HG03575 (cell line): ENCODE results near the gene SH3TC2.

Experiments used
- ATAC-seq: cut with Tn5 transposase; IDR thresholded peaks from one replicate; pipeline ENCODE4 v1.9.1; 2021; ENCODE audit not compliant: unreplicated experiment, insufficient number of reproducible peaks, low FRiP score; ENCODE audit errors: extremely low read depth

SH3TC2 gene

GRCh38 chr5:148981353-148981752 is 81.5 kb downstream of the SH3TC2 start:
- no peak for ATAC-seq

DNA sequence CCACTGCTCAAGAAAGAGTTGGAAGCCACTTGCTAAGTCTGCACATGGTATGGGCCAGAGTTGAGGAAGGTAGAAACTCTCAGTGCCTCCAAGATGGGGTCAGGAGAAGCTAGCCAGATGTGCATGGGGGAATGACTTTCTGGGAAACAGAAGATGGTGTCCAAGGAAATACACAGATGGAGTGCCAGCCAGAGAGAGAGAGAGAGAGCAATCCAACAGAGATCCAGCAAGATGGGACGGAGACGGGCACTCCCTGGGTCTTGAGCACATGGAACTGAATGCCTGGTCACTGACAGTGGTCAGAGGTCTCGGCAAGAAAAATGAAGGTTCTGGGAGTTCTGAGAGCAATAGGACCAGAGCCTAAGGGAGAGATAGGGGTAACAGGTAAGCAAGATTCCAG is 82.1 kb downstream of the SH3TC2 start:
- ATAC-seq: no peak

- ATAC-seq: no peak
Measured at GRCh38 chr5:148979083-148979723, 83.7 kb downstream of the SH3TC2 start.

DNA sequence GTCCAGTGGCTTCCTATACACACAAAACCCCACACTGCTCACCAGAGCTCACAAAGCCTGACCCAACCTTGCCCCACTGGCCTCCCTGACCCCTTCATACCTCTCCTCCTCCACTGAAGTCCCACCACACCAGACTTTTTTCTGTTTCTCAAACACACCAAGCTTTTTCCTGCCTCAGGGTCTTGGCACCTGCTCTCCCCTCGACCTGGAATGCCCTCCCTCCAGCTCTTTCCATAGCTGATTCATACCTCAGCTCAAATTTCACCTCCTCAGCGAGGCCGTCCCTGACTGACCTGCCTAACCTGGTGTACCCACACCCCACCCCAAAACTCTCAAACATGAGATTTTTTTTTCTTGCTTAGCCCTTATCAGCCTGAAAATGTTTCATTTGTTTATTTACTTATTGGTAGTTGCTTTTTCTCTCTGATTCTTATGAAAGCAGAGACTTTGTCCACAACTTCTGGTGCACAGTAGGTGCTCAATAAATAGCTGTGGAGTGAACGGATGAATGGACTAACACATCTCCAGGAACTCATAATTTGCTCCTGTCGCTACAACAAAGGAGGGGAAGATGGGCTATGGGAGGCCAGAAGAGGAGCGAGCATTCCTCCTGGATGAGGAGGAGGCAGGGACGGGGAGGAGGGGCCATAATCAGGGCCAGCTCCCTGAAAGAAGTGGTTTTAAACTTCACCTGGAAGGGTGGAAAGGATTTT is 84.3 kb downstream of the SH3TC2 start:
- no peak for ATAC-seq

- ATAC-seq: no peak
Measured at GRCh38 chr5:148976569-148977381, 86.1 kb downstream of the SH3TC2 start.

GRCh38 chr5:148974642-148975327 is 88.1 kb downstream of the SH3TC2 start:
- ATAC-seq: no peak

DNA sequence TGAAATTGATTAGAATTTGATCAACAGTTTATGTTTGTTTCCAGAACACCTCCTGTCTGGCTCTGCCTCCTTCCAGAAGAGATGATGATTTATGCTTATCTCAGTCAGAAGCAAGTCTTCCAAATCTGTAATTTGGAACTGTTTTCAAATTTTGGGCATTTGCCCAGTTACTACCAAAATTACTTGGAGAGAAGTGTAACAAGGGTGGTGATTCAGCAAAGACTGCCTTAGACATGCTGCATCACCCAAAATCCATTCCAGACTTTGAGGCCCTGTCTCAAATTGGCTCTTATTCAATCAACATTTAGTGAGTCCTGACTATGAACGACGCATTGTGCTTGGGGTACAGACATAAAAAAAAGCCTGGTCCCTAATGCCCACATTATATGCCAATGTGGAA is 89.4 kb downstream of the SH3TC2 start:
- no peak for ATAC-seq

DNA sequence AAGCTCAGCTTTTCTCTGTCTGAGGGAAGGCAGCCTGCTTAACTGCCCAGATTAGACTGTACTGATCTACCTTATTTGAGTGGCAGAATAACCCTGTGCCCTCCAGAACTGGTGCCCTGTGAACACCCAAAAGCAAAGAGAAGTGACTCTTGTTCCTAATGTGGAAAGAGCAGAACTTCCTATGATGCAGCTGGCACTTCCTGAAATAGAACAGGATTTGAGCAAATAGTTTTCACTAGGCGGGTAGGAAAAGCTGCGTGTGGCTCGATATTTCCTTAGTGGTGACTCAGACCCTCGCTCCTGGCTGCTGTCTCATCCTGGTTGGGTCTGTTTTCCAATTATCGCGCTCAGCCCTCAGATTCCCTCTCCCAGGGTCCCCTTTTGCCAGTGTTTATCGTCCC is 89.9 kb downstream of the SH3TC2 start:
- no peak for ATAC-seq

GRCh38 chr5:148972396-148972795 is 90.5 kb downstream of the SH3TC2 start:
- no peak for ATAC-seq

DNA sequence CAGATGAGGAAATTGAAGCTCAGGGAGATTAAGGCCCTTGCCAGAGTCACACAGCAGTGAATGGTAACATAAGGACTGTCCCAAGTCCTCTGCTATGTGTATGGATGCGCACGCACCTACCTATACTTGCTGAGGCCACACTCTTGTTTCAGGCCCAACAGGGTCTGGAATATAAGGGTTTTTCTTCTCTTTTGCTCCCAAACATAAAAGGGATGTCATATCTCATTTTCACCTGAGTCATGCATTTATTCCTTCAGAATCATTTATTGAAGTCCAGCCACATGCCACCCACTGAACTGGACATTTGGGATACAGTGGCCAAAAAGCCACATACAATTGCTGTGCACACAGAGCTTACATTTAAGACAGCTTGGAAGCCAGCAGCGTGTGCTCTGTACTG is 92.0 kb downstream of the SH3TC2 start:
- no peak for ATAC-seq

- no peak for ATAC-seq
Measured at GRCh38 chr5:148970228-148970627, 92.6 kb downstream of the SH3TC2 start.

- no peak for ATAC-seq
Measured at GRCh38 chr5:148969291-148969690, 93.6 kb downstream of the SH3TC2 start.

DNA sequence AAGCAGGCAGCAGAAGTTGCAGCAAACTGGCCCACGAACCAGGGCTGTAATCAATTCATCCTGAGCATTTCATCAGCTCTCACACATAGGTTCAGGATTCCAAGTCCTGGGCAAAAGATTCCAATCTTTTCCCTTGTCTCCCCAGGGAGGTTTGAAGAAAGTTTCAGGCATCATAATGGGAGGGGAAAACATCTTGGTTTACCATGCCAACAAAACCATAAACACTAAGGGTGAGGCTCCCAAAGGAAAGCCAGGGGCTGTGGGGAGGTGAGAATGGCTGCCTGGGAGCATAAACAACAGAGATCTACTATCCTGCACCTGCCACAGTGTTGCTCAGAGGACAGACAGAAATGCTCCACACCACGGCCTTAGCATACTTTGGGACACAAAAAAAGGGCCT is 94.6 kb downstream of the SH3TC2 start:
- no peak for ATAC-seq

DNA sequence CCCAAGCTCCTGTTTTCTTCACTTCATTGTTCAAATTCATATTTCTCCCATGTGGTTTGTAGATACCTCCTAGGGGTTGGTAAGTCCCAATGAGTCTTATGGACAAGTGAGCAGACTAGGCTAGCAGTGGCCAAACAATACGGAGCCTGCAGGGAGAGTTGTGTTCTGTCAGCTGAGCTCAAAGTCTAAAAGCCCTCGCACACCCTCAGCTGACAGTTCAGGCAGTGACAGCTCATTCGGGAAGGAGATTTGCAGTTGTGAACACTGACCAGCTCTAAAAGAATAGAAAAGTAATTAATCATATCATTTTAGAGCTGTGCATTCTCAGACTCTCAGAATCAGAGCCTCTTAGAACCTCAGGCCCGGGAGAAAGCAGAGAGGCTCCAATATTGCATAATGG is 95.1 kb downstream of the SH3TC2 start:
- no peak for ATAC-seq

GRCh38 chr5:148966938-148967337 is 95.9 kb downstream of the SH3TC2 start:
- no peak for ATAC-seq

DNA sequence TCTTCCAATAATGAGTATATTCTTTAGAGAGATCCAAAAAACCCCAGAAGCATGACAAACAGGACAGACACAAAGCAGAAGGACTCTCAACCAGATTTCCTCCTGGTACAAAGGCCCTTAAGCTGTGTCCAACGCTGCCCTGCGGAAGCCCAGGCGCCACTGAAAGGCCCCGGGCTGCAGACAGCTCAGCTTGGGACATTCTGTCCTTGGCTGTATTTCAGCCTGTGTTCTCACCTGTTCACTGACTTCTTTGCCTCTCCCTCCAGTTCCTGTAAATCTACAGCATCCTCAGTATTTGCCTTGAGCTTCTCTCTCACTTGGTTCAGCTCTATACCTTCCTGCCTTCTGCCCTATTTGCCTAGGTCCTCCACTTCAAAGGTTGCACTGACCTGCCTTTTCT is 96.5 kb downstream of the SH3TC2 start:
- ATAC-seq: no peak

- no peak for ATAC-seq
Measured at GRCh38 chr5:148965511-148966265, 97.2 kb downstream of the SH3TC2 start.

DNA sequence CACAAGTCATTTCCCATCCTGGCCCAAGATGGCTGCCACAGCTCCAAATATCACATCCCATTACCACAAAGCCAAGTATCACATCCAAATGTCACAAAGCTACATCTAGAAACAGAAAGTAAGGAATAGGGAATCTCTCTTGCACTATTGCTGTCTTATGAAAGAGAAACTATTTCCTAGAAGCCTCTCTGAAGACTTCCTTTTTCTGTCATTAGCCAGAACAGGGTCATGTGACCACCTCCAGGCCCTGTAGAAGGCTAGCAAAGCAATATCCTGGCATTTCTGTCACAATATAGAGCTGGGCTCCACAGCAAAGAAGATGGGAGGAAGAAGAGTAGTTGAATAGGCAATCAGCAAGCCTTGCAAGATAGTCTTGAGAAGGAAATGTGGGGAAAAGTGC is 99.2 kb downstream of the SH3TC2 start:
- ATAC-seq: no peak

DNA sequence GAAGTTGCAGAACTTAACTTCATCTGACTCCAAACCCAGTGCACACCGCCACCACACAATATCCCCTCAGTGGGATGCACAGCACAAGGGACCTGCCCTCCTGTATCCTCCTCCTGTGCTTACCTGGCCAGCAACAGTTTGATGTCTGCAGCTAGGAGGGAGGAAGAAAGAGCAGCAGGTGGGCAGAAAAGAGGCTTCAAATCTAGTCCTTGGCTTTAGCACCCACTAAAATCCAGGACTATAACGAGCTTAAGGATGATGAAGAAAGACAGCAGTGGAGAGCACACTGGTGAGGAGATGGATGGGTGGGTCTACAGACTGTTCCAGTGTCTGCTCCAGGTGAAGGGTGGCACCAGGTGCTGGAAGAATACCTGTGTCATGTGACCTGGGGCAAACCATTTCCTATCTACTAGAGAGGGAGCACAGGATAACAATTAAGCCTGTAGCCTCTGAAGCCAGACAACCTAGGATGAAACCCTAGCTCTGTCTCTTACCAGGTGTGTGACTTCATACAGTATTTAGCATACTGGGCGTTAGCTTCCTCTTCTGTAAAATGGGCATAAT is 100.0 kb downstream of the SH3TC2 start:
- ATAC-seq: no peak
